IMR-90 (cell line): Measurements from ENCODE around the gene MAML3. TPM values are rescaled to one million over a fixed set of nuclear protein-coding genes. Genes with fewer than 3 reads are reported as not detected.

Source experiments
- ATAC-seq: fragments of 200-7000 bp; cut with Tn5 transposase; 2 replicates; pipeline ENCODE4 v1.9.1; 2020; ENCODE audit warnings: low read depth, mild to moderate bottlenecking, moderate library complexity
- BruUV-seq: library from RNA; stranded (reverse); fragments of 400-500 nt; replicated peaks from 2 replicates; lab custom pipeline; 2021; lab: Mats Ljungman, UMichigan
- CTCF ChIA-PET: fragments of 300-600 bp; formaldehyde crosslinking; extraction: SDS; loops from one replicate; lab custom pipeline; 2021; ENCODE audit warnings: antibody characterized with exemption; lab: Yijun Ruan, JAX
- POLR2A ChIA-PET: fragments of 300-600 bp; sonication (Branson Sonifier 250); formaldehyde crosslinking; loops from one replicate; lab custom pipeline; 2022; ENCODE audit warnings: antibody characterized with exemption; ENCODE audit not compliant: unreplicated experiment; lab: Charles Lee
- DNase-seq: peaks from one replicate; pipeline ENCODE4 v3.0.0; 2013
- H2AFZ ChIP-seq: replicated peaks from 2 replicates; pipeline ENCODE3; 2013; ENCODE audit warnings: low read length, mild to moderate bottlenecking; ENCODE audit not compliant: poor library complexity
- H2AK5ac ChIP-seq: 2 replicates; pipeline ENCODE4 v1.6.1; 2013; ENCODE audit warnings: low read depth, low read length, inconsistent platforms
- H2AK9ac ChIP-seq: replicated peaks from 2 replicates; pipeline ENCODE3; 2013; ENCODE audit warnings: mild to moderate bottlenecking, low read depth, low read length, moderate library complexity; ENCODE audit not compliant: poor library complexity
- H2BK120ac ChIP-seq: 2 replicates; pipeline ENCODE4 v1.6.1; 2013; ENCODE audit warnings: low read depth, low read length, inconsistent platforms
- H2BK15ac ChIP-seq: 3 replicates; pipeline ENCODE4 v1.6.1; 2013; ENCODE audit warnings: low read depth, low read length, inconsistent platforms
- H2BK20ac ChIP-seq: 2 replicates; pipeline ENCODE4 v1.6.1; 2013; ENCODE audit warnings: low read depth, mild to moderate bottlenecking, inconsistent platforms, low read length, moderate library complexity
- H2BK5ac ChIP-seq: 2 replicates; pipeline ENCODE4 v1.6.1; 2013; ENCODE audit warnings: mild to moderate bottlenecking, low read depth, low read length, inconsistent platforms; ENCODE audit not compliant: poor library complexity, severe bottlenecking
- H3K14ac ChIP-seq: replicated peaks from 2 replicates; pipeline ENCODE4 v1.6.1; 2013; ENCODE audit warnings: low read depth, low read length, inconsistent platforms
- H3K18ac ChIP-seq: 2 replicates; pipeline ENCODE4 v1.6.1; 2013; ENCODE audit warnings: low read depth, low read length, control low read depth
- H3K23ac ChIP-seq: 2 replicates; pipeline ENCODE4 v1.6.1; 2013; ENCODE audit warnings: low read depth, low read length, inconsistent platforms
- H3K27ac ChIP-seq: 2 replicates; pipeline ENCODE4 v1.5.1; 2013; ENCODE audit warnings: mild to moderate bottlenecking, control low read depth, low read length; ENCODE audit not compliant: insufficient read depth
- H3K27me3 ChIP-seq: 2 replicates; pipeline ENCODE4 v1.6.1; 2013; ENCODE audit warnings: low read length; ENCODE audit not compliant: control insufficient read depth, insufficient read depth
- H3K36me3 ChIP-seq: 2 replicates; pipeline ENCODE4 v1.6.1; 2013; ENCODE audit warnings: low read length, mixed read lengths; ENCODE audit not compliant: control insufficient read depth, insufficient read depth
- H3K4ac ChIP-seq: 2 replicates; pipeline ENCODE4 v1.6.1; 2013; ENCODE audit warnings: low read depth, low read length, inconsistent platforms
- H3K4me1 ChIP-seq: 2 replicates; pipeline ENCODE4 v1.6.1; 2013; ENCODE audit warnings: low read length, mixed read lengths; ENCODE audit not compliant: control insufficient read depth, insufficient read depth
- H3K4me2 ChIP-seq: 2 replicates; pipeline ENCODE4 v1.6.1; 2013; ENCODE audit warnings: low read depth, mild to moderate bottlenecking, control low read depth, low read length, moderate library complexity
- H3K4me3 ChIP-seq: 2 replicates; pipeline ENCODE4 v1.5.1; 2013; ENCODE audit warnings: low read depth, mild to moderate bottlenecking, control low read depth, low read length, moderate library complexity; ENCODE audit not compliant: insufficient read depth
- H3K56ac ChIP-seq: 2 replicates; pipeline ENCODE4 v1.6.1; 2013; ENCODE audit warnings: low read length, inconsistent platforms; ENCODE audit not compliant: insufficient read depth; ENCODE audit errors: extremely low read depth
- H3K79me1 ChIP-seq, 2 experiments: 2 replicates each; pipeline ENCODE4 v1.6.1; 2013; ENCODE audit warnings: low read length in 2 of 2, inconsistent platforms in 1 of 2, low read depth in 1 of 2
- H3K9ac ChIP-seq: 2 replicates; pipeline ENCODE4 v1.6.1; 2013; ENCODE audit warnings: low read depth, low read length, control low read depth
- H3K9me1 ChIP-seq: 2 replicates; pipeline ENCODE4 v1.6.1; 2013; ENCODE audit warnings: low read length, inconsistent platforms; ENCODE audit not compliant: insufficient read depth
- H3K9me3 ChIP-seq: 2 replicates; pipeline ENCODE4 v1.6.1; 2013; ENCODE audit warnings: low read length; ENCODE audit not compliant: control insufficient read depth, insufficient read depth
- H4K20me1 ChIP-seq: 2 replicates; pipeline ENCODE4 v1.6.1; 2013; ENCODE audit warnings: low read length, inconsistent platforms; ENCODE audit not compliant: insufficient read depth
- H4K5ac ChIP-seq: 2 replicates; pipeline ENCODE4 v1.6.1; 2013; ENCODE audit warnings: mild to moderate bottlenecking, low read depth, low read length, control low read depth
- H4K8ac ChIP-seq, 2 experiments: 2 replicates each; pipeline ENCODE4 v1.6.1; 2013; ENCODE audit warnings: low read depth in 2 of 2, low read length in 2 of 2, control low read depth in 1 of 2, inconsistent platforms in 1 of 2
- H4K91ac ChIP-seq: 2 replicates; pipeline ENCODE4 v1.6.1; 2013; ENCODE audit warnings: low read depth, low read length, inconsistent platforms; ENCODE audit not compliant: insufficient read depth
- CEBPB ChIP-seq: IDR thresholded peaks from 2 replicates; pipeline ENCODE4 v1.6.1; 2012; ENCODE audit warnings: low read depth, low read length, improper control_type of control experiment
- CHD1 ChIP-seq: IDR thresholded peaks from 2 replicates; pipeline ENCODE4 v1.6.1; 2012; ENCODE audit warnings: low read depth, low read length, improper control_type of control experiment
- FOS ChIP-seq: fragments of 150-350 bp; IDR thresholded peaks from 2 replicates; pipeline ENCODE4 v1.6.1; 2016; ENCODE audit warnings: low read depth, low read length
- MAFK ChIP-seq: IDR thresholded peaks from 2 replicates; pipeline ENCODE4 v1.6.1; 2012; ENCODE audit warnings: low read depth, low read length, improper control_type of control experiment
- MAZ ChIP-seq: IDR thresholded peaks from 2 replicates; pipeline ENCODE4 v1.6.1; 2012; ENCODE audit warnings: low read depth, mild to moderate bottlenecking, low read length, improper control_type of control experiment, moderate library complexity, borderline replicate concordance
- POLR2A ChIP-seq: IDR thresholded peaks from 2 replicates; pipeline ENCODE4 v1.6.1; 2012; ENCODE audit warnings: mild to moderate bottlenecking, low read depth, low read length
- RAD21 ChIP-seq: IDR thresholded peaks from 2 replicates; pipeline ENCODE4 v1.6.1; 2012; ENCODE audit warnings: low read length, improper control_type of control experiment
- RFX5 ChIP-seq: IDR thresholded peaks from 2 replicates; pipeline ENCODE4 v1.8.0; 2012; ENCODE audit warnings: low read depth, mild to moderate bottlenecking, low read length, moderate library complexity
- SMC3 ChIP-seq: fragments of 150-350 bp; IDR thresholded peaks from 2 replicates; pipeline ENCODE4 v1.6.1; 2016; ENCODE audit warnings: low read depth, mild to moderate bottlenecking, antibody characterized with exemption, low read length, moderate library complexity
- WGBS, 2 experiments: methylation state at CpG; one replicate each; pipeline versions ENCODE4 v1.1.5 to v1.1.7; 2013; ENCODE audit warnings: missing lambda C conversion rate in 2 of 2; ENCODE audit not compliant: insufficient read length in 1 of 2; ENCODE audit errors: extremely low coverage in 2 of 2; 5-methylcytosine and 5-hydroxymethylcytosine counted together
- dilution Hi-C: fragments of 300-500 bp; cut with HindIII; formaldehyde crosslinking; loops from one replicate; pipeline ENCODE4 v1.14.3; 2018; ENCODE audit warnings: low sequenced_read_pairs; ENCODE audit not compliant: unreplicated experiment
- in situ Hi-C: fragments of 300-500 bp; cut with MboI; formaldehyde crosslinking; loops from 3 replicates; pipeline ENCODE4 v1.14.3; 2019; ENCODE audit warnings: low sequenced_read_pairs, inconsistent platforms, mixed read lengths
- intact Hi-C: fragments of 100-400 bp; cut with micrococcal nuclease; formaldehyde crosslinking; loops from 2 replicates; pipeline ENCODE4 v1.10.0; 2022
- polyA plus RNA-seq, 3 experiments: library from polyadenylated mRNA; depleted of rRNA; stranded (reverse); fragments of >200 nt; gene quantifications; 2 replicates each; pipeline ENCODE4 v1.2.3, GENCODE V29; 2012; ENCODE audit warnings: low replicate concordance in 1 of 3
- total RNA-seq: library from RNA; depleted of rRNA; stranded (reverse); fragments of >200 nt; gene quantifications from 2 replicates; pipeline ENCODE4 v1.2.3, GENCODE V29; 2012
- TF ChIP-seq, protein P1 (sequence below): fragments of 150-350 bp; IDR thresholded peaks from 2 replicates; pipeline ENCODE4 v1.6.1; 2016; ENCODE audit warnings: low read depth, mild to moderate bottlenecking, low read length, moderate library complexity, borderline replicate concordance
- TF ChIP-seq, protein P2 (sequence below): fragments of 150-350 bp; IDR thresholded peaks from 2 replicates; pipeline ENCODE4 v1.6.1; 2017; ENCODE audit warnings: mild to moderate bottlenecking, antibody characterized with exemption, low read length, low read depth

MAML3 gene
- total and polyA plus RNA-seq, 2 of the 4 experiments (the other 2 are of a cell fraction), result 0.90 to 1.7 TPM

DNA sequence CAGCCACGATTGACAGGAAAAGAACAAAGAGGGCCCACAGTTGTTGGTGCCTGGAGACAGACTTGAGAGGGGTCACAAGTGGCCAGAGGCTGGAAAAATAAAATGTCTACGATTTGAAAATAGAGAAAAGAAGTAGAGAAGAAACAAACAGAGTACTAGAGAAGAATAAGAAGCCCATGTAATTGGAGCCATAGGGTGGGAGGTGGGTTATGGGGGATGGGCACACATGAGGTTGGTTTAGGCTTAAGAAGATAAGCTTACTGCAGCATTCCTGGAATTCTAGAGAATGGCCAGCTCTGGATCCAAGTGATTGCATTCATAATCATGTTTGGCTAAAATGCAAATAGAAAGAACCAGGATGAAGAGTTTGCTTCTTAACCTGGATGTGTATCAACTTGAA is 210.7 kb downstream of the MAML3 start:
- no peak overlapping the region for H3K18ac ChIP-seq
- H2AK5ac ChIP-seq, result no peak overlapping the region
- no peak overlapping the region for H2AK9ac ChIP-seq
- H3K27ac ChIP-seq, result no peak overlapping the region
- H4K20me1 ChIP-seq, result no peaks in the 10 kb centered on the region
- no TSS peak for BruUV-seq
- WGBS, 2 experiments, result 11% methylated on average over 1 of the region's 2 CpGs; no CpG with 5 or more reads in 1 of the 2 experiments
- no peak overlapping the region for H3K23ac ChIP-seq
- TF ChIP-seq RFX5 (no peak), MAZ (no peak), MAFK (no peak), CHD1 (no peak), RAD21 (no peak), POLR2A (no peak), FOS (no peak), SMC3 (no peak), CEBPB (no peak)
- TF ChIP-seq, protein P1, sequence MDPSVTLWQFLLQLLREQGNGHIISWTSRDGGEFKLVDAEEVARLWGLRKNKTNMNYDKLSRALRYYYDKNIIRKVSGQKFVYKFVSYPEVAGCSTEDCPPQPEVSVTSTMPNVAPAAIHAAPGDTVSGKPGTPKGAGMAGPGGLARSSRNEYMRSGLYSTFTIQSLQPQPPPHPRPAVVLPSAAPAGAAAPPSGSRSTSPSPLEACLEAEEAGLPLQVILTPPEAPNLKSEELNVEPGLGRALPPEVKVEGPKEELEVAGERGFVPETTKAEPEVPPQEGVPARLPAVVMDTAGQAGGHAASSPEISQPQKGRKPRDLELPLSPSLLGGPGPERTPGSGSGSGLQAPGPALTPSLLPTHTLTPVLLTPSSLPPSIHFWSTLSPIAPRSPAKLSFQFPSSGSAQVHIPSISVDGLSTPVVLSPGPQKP, result no peak
- TF ChIP-seq, protein P2, sequence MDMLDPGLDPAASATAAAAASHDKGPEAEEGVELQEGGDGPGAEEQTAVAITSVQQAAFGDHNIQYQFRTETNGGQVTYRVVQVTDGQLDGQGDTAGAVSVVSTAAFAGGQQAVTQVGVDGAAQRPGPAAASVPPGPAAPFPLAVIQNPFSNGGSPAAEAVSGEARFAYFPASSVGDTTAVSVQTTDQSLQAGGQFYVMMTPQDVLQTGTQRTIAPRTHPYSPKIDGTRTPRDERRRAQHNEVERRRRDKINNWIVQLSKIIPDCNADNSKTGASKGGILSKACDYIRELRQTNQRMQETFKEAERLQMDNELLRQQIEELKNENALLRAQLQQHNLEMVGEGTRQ, result no peak
- no peaks in the 10 kb centered on the region for H3K36me3 ChIP-seq
- ATAC-seq (no peak), DNase-seq (no peak)
- H2BK20ac ChIP-seq, result no peak overlapping the region
- in situ Hi-C loops (no loop called here), intact Hi-C loops (no loop called here), dilution Hi-C loops (no loop called here)
- peaks cover 7% of the 10 kb centered on the region for H3K4me1 ChIP-seq
- H3K4me2 ChIP-seq, result peak overlapping the region; percentile 17; the same call in 1 of the 2 replicates
- no peak overlapping the region for H2BK15ac ChIP-seq
- no peak overlapping the region for H2AFZ ChIP-seq
- H3K27me3 ChIP-seq, result no peaks in the 10 kb centered on the region
- POLR2A ChIA-PET, result no interaction called here
- no peaks in the 10 kb centered on the region for H3K9me1 ChIP-seq
- no peak overlapping the region for H4K8ac ChIP-seq
- no peak overlapping the region for H3K14ac ChIP-seq
- peaks cover 0 to 4% of the 10 kb centered on the region in 2 experiments; a peak in 2 of 4 replicates for H3K79me1 ChIP-seq
- H4K5ac ChIP-seq, result no peak overlapping the region
- no peak overlapping the region for H3K4ac ChIP-seq
- H2BK120ac ChIP-seq, result no peak overlapping the region
- H2BK5ac ChIP-seq, result no peak overlapping the region
- no peak overlapping the region for H4K91ac ChIP-seq
- H3K9ac ChIP-seq, result no peak overlapping the region
- no peaks in the 10 kb centered on the region for H3K9me3 ChIP-seq
- CTCF ChIA-PET, result interaction anchor here (0.6 kb wide), 1 partner anchor 57 kb away, joined by 3 read pairs; no protein-coding TSS in a partner anchor
- H3K56ac ChIP-seq, result no peak overlapping the region
- no peak overlapping the region for H3K4me3 ChIP-seq
